Kidney capillary endothelial cell (primary cell): ENCODE results near the gene TMPRSS2.

Source experiments
- DNase-seq: peaks from one replicate; pipeline ENCODE4 v3.0.0-alpha.2; 2018; ENCODE audit warnings: low spot score

The TMPRSS2 gene

DNA sequence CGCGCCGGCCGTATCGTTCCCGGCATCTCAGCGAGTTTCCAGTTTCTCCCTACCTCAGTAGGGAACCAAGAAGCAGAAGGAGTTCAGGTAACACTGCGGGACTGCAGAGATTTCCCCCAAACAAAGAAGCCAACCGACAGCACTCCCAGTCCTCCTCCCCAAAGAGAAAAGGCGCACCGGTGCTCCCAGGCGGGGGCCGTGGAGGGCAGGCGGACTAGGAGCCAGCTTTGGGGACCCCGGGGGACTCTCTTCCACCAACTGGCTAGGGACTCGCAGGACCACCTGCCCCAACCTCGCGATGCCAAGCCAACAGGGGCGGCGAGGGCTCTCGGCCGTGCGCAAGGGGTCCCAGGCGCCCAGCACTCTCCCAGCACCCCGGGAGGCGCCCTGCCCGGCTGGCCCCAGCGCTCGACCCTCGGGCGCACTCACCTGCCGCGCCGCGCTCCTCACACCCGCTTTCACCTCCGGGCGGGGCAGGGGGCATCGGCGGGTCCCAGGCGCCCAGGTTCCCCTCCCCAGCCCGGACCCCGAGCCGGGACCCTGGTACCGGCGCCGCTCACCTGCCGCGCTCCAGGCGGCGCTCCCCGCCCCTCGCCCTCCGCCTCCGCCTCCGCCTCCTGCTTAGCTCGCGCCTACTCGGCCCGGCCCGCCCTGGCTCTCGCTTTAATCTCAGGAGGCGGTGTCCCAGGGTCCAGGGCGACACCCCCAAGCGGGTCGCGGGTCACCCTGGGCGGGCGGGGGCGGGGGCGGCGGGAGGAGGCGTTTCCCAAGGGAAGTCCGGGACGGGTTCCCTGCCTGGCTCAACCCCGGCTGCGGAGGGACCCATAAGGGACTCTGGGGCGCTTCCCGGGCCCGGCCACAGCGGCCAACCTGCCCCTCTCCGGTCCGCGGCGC is at the start of gene TMPRSS2:
Gene TMPRSS2, minus strand, starts transcription at position 638 of the 894 bp plus-strand sequence. CDS start 10,025 bp downstream, outside the sequence.
- no peak for DNase-seq

DNA sequence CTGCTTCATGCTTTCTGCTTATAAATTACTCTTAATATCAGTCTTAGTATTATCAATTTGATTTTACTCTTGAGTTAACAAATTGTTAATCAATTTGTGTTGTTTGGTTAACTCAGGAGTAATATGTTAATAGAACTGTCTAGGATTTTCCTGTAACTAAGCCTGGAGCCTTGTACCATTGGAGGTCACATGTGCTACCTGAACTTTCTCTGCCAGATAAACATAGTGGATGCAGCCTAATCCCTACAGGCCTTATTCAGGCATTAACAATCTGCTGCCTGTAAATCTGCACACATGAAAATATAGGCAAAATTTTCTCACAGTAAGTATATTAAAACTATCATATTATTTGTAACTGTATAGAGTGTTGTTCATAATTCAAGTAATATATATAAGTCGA is 47.1 kb upstream of the TMPRSS2 start:
- no peak for DNase-seq

DNA sequence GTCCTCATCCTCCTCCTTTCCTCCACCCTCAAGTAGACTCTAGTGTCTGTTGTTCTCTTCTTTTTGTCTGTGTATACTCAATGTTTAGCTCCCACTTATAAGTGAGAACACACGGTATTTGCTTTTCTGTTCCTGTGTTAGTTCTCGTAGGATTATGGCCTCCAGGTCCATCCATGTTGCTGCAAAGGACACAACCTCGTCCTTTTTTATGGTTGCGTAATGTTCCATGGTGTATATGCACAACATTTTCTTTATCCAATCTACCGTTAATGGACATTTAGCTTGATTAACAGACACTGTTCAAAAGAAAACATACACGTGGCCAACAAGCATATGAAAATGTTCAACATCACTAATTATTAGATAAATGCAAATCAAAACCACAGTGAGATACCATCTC is 44.3 kb upstream of the TMPRSS2 start:
- no peak for DNase-seq

DNA sequence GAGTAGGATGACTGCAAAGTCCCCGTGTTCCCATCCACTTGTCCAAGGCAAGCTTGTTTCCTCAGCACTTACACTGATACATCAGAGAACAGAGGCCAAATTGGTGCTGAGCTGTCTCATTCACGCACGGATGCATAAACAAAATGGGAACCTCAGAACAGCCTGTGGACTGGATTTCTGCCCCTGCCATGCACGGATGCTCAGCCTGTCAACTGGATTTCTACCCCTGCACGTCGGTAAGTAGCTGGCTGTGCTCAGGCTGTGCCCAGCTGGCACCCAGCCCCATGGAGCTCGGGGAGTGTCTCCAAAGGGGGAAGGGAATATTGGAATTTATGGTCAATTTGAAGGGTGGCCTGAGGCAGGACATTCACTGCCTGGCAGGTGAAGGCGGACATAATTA is 40.8 kb upstream of the TMPRSS2 start:
- no peak for DNase-seq

DNA sequence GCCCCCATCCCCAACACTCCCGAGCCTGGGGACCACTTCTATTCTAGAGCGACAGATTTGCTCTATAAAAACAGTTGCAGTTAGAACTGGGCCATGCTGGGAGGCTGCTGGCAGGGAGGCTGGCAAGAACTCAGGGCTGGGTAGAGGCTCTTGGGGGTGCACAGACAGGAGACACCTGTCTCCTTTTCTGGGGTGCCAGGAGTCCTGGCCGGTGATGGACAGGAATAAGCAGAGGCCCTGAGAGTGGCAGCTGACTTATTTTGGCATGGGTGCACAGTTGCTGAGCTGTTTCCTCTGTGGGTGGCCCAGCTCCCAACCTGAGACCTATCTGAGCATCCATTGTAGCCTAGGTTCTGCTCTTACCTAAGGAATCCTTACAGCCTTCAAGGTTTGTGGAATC is 39.2 kb upstream of the TMPRSS2 start:
- no peak for DNase-seq

DNA sequence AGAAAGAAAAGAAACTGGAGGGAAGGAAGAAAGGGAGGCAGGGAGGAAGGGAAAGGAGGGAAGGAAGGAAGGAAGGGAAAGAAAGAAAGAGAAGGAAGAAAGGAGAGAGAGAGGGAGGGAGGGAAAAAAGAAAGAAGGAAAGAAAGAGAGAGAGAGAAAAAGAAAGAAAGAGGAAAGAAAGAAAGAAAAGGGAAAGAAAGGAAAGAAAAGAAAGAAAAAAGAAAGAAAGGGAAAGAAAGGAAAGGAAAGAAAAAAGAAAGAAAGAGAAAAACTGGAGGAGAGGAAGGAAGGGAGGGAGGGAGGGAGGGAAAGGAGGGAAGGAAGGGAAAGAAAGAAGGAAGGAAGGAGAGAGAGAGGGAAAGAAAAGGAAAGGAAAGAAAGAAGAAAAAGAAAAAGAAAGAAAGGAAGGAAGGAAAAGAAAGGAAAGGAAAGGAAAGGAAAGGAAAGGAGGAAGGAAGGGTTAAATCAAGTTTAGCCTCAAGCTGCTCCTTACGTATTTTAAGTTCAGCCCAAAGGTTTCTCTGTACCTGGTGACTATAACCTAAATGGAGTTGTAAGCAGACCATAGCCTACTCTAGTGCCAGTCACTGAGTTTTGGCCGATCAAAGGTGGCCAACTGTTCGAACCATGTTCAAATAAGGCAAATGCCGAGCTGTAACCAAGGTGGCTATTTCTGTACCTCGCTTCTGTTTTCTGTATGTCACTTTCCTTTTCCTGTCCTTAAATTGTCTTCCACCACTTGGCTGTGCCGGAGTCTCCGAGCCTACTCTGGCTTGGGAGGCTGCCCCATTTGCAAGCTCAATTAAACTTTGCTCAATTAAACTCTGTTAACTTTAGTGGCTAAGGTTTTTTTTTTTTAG is 37.8 kb upstream of the TMPRSS2 start:
- no peak for DNase-seq

DNA sequence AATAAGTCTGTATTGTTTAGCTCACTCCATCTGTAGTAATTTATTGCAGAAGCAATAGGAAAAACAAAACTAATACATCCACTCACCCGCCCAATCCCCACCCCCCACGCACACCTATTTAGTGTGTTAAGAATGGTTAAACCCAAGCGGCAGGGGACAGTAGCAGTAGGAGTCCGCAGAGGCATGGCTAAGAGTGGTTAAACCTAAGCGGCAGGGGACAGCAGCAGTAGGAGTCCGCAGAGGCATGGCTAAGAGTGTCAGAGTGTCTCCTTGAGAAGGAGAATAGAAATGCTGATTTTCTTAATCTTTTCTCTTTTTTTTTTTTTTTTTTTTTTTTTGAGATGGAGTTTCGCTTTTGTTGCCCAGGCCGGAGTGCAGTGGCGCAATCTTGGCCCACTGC is 34.8 kb upstream of the TMPRSS2 start:
- DNase-seq = no peak

DNA sequence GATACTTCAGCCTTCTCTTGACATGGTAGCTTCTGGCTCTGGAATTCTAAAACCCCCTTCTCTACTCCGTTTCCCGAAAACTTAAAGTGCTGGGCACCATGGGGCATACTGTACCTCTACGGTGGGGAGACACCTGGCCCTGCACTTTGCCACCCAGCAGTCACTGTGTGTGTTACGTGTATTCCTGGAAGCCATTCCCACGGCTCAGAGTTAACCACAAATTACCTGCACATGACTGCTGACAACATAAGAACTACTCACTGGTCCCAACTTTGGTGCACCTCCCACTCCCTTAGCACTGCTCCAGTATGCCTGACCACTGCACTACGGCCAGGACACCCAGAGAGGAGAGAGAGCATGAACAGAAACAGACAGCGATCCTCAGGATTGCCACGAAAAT is 29.4 kb upstream of the TMPRSS2 start:
- no peak for DNase-seq

DNA sequence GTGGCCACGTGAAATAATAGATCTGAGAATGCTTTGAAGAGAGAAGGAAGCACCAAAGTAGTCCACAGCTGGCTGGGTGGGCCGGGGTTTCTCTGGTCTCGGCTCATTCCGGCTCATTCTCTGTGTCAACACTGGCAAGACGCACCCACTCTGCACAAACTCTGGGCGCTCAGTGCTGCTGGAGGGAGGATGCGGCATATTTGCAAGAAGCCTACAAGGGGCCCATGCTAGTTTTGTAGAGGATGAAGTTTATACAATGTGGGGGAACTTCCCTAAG is 28.8 kb upstream of the TMPRSS2 start:
- DNase-seq = no peak

DNA sequence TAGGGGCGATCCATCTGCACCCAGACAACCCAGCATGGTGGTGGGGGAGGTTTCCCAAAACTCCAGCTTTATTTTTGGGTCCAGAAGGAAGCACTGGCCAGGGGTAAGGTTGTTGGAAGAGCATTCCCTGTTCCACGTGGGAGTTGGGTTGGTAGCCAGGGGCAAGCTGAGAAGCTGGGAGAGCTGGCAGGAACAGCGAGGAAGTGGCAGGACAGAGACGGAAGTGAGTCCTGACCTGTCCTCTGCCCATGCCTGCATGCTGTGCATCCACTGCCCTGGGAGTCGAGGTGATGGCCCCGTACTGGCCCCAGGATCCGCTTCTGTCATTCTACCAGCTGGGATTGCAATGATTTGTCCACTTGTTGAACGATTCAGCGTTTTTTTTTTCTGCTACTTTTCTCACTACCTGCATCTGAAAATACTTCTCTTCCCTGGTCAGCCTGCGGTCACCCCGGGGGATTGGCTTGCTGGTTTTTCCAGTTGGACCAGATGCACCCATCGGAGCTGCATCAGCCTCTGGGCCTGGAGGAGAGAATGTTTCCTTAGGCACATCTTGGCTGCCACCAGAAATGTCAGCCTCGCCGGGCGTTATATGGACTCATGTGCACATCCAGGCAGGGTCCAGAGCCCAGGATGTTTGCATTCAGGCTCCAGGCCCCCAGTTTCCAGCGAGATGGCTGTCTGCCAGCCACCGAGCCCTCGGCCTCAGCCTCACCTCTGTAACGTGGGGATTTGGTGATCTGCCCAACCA is 28.3 kb upstream of the TMPRSS2 start:
- no peak for DNase-seq

DNA sequence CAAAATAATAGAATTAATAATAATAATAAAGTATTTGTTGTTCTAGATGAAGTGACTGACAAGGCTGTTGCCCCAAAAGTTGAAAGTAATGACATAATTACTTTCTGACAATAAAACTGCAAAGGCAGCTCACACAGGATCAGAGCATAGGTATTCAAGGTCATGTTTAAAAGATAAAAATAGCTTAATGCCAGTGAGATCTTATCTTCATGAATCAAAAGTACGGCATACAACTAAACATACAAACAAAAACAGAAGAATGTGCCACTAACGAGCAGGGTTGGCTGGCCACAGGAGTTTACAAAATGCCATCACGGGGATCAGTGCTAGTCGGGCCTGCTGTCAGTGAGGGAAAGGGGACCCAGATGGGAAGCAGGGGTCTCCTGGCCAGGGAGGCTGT is 22.4 kb upstream of the TMPRSS2 start:
- DNase-seq = no peak

DNA sequence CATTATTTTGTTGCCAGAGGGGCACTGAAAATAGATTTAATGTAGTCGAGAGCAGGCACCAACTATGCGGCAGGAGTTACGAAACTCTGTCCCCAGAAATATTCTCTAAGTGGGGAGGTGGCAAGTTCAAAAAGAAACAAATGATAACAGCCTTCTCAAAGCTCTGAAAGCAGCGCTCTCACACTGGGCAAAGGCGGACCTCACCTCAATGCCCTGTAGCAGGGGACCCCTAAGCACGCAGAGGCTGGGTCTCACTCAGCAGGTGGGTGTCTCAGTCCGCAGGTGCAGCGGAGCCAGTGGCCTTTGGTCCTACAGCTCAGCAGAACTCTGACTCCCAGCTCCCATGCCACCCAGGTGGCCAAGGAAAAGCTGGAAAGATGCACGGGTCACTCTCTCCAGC is 21.8 kb upstream of the TMPRSS2 start:
- no peak for DNase-seq

DNA sequence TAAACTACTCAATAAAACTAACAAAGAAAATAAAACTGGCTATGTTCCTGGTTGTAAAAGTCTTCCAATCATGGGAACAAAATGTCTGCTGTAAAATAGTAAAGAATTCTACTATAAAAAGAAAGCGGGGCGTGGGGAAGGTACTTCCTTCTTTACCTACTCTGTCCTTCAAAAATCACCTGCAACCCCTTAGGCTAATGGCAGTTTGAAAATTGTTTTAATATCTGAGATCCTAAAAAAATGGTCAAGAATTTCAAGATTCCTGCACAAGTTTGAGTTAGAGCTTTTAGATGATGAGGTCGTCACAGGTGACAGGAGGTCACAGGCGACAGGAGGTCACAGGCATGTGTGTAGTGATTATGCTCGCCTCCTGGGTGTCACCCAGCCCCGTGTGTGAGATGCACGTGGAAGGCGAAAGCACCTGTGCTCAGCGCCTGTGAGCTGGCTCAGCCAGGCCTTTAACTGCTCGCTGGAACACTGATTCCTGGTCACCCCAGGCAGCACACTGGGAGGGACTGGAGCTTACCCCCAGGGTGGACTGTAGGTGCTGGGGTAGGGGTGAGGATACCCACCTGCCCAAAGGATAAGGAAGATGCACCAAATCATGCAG is 18.6 kb upstream of the TMPRSS2 start:
- DNase-seq = no peak

DNA sequence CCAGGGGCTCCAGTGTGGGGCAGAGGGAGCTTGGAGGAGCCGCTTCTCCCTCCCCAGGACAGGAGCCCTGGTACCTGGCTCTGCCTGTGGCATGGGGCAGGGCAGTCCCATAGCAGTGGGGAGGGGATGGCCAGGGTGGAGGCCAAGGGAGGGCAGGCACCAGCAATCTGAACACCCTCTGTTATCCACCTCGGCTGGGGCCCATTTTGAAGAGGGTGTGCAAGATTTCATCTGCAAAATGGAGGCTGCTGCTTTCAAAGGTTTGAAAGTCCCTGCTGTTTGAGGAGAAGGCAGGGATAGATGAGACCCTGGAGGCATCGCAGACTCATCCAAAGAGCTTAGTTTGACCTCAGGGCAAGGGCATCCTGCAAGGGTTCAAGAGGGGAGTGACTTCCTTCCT is 15.2 kb upstream of the TMPRSS2 start:
- no peak for DNase-seq

DNA sequence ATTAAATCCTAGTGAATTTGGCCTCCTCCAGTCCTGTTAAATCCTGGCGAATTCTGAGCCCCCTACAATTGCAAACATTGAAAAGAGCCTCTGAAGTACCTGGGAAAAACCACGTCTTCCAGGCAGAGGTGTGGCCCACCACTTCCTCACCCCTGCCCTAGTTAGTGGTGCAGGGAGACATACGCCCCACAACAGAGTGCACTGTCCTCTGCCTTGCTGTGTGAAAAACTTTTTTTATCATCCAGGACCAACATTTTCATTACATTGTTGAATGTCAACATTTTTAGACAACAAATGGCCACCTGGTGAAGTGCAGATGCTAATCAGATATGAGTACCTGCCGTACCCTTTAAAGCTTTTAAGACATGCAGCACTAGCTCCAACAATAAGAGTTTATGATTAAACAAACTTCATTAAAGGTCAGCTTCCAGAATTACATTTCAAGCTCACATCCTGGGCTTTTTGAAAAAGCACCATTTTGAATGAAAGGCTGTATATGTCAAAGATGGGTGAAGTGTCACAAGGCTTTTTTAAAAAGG is 13.6 kb upstream of the TMPRSS2 start:
- DNase-seq = no peak

DNA sequence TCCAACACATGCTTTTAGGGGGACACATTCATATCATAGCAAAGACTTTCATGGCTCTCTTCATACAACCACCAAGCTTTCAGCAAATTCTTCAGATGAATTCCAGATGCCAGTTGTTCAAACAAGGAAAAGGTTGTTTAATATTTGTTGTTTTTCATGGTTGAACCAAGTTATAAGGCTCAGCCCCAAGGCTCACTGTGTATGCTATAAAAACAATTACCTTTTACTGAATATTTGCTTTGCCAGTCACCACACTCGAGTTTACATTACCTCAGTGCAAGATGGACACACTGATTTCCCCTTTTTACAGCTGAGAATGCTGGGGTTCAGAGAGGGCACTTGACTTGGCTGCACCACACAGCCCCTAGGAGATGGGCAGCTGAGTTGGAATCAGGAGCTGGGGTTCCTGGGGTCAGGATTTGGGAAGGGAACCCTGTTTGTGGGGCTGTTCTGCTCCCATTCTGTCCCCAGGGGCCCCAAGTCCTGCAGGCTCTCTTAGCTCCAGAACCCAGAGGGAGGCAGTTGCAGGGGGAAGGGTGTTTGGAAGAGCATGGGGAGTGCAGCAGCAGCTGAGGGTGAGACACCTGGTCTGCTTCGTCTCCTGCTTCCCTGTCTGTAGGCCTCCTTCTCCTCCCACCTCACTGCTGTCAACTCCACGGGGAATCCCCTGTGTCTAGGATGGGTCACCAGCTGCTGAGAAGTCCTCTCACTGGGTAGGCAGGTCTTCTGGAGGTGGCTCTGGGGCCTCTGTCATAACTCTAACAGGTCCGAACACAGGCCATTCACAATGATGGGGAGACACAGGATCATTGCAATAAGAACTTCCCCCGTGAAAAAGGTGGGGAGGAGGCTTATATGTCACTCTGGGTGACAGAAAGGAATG is 12.8 kb upstream of the TMPRSS2 start:
- DNase-seq = no peak

DNA sequence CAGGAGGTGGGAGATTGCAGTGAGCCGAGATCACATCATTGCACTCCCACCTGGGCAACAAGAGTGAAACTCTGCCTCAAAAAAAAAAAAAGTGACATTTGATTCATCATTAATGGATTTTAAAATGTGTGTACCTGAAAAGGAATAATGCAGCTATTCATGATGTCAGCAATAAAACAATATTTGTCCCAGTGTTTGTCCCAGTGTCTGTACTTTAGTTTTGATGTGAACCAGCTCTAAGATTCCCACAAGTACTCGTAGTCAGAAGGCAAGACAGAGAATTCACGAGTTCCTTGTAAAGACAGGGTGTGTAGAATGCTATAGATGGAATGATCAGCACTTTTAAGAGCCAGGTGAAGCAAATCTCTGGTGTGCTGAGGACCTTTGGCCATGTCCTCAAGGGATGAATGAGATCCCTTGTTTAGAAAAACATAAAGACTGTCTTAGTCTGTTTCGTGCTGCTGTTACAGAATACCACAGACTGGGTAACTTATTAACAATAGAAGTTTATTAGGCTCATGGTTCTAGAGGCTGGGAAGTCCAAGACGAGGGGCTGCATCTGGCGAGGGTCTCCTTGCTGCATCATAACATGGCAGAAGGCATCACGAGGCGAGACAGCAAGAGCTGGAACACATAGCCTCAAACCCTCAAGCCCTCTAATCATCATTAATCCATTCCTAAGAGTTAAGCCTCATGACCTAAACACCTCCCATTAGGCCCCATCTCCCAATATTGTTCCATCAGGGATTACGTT is 12.0 kb upstream of the TMPRSS2 start:
- no peak for DNase-seq

DNA sequence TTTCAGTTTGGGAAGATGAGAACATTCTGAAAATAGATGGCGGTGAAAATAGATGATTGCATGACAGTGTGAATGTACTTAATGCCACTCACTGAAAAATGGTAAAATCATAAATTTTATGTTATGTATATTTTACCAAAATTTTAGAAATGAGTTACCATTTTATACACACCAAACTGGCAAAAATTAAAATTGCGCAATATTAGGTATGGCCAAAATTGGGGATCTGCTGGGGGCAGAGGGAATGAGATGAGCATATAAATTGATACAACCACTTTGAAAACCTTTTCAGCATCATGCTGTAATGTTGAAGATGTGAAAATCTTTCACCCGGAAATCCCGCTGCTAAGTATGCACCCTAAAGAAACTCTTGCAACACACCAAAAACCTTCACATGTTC is 10.8 kb upstream of the TMPRSS2 start:
- DNase-seq = no peak

DNA sequence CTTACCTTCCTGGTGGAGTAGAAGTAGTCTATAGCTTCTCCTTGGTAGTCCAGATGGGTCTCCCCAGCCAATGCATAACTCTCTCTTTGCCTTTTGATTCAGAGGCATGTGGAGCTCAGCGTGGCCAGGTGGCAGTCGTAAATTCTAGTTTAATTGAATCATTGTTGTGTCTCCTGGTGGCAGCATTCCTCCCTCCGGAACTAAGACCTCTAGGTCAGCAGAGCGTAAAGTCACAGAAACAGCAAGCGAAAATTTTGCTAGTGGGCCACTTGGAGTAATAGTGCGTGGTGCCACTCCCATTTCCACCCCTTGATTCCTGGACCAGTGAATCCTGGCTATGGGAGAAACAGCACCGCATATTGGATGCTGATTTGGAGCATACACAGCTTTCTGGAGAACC is 3.9 kb upstream of the TMPRSS2 start:
- DNase-seq = no peak

DNA sequence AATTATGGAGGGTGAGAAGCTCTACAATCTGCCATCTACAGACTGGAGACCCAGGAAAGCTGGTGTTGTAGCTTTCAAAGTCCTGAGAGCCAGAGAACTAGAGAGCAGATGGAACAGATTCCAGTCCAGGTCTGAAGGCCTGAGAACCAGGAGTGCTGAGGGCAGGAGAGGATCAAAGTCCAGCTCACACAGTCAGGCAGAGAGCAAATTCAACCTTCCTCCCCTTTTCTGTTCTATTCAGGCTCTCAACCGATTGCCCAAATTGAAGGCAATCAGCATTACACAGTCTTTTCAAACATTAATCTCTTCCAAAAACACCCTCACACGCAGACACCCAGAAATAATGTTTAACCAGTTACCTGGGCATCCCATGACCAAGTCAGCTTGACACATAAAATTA is 2.5 kb upstream of the TMPRSS2 start:
- no peak for DNase-seq
